ENCODE results near the gene ZNF232.
"Not testable (repeated sequence)": the region's sequence is repeated elsewhere in the genome, so short reads cannot be mapped to it uniquely, and the experiment has no call there.

Gene ZNF232

GRCh38 chr17:5122586-5123342, 11.1 kb upstream of the ZNF232 start:
- no peak for TF ChIP-seq BHLHE40 (IDR thresholded peaks at IDR 0.05; ENCODE audit: borderline replicate concordance)
- TF ChIP-seq L3MBTL2 (conservative IDR thresholded peaks at IDR 0.05) = no peak
- no peak for TF ChIP-seq FOXK2 (IDR thresholded peaks at IDR 0.05)
- TF ChIP-seq ELF4 (IDR thresholded peaks at IDR 0.05) = no peak
- TF ChIP-seq TARDBP (IDR thresholded peaks at IDR 0.05) = no peak
- no peak for TF ChIP-seq SUZ12 (IDR thresholded peaks at IDR 0.05)
- no peak for TF ChIP-seq FOXM1 (IDR thresholded peaks at IDR 0.05; ENCODE audit: borderline replicate concordance)
- ChIA-PET POLR2A (no interaction called here), CTCF (no interaction called here)
- DNase-seq (ENCODE audit: extremely low spot score) = no peak

GRCh38 chr17:5122056-5122455, 10.4 kb upstream of the ZNF232 start:
- POLR2A ChIA-PET; CTCF ChIA-PET; DNase-seq (ENCODE audit: extremely low spot score): not testable (repeated sequence)

DNA sequence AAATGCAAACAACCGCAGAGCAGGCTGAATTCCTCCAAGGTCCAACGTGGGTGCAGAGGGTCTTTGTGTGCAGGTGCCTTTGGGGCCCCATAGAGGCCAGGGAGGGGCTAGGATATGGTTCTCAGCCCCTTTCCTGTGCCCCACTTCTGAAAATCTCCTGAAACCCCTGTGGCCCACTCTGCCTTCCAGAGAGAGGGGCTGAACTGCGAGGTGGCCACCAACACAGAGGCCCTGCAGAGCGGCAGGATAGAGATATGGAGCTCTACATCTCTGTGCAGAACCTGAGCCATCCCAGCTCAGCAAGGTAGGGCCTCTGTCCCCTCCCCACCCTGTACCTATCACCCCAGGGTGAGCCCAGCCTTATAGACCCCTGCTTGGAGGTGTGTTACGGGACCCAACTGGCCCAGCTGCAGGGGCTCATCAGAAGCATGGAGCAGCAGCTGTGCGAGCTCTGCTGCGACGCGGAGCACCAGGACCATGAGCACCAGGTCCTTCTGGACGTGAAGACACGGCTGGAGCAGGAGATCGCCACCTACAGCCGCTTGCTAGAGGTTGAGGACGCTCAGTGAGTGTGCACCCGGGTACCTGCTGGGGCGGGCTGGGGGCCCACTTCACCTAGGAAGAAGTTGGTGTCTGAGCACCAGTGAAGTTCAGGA, 9.6 kb upstream of the ZNF232 start:
- DNase-seq (ENCODE audit: extremely low spot score) = no peak
- TF ChIP-seq NFRKB (IDR thresholded peaks at IDR 0.05) = no peak
- no peak for TF ChIP-seq HDGF (IDR thresholded peaks at IDR 0.05; ENCODE audit: borderline replicate concordance)
- no peak for TF ChIP-seq ELF4 (IDR thresholded peaks at IDR 0.05)
- TF ChIP-seq LEF1 (IDR thresholded peaks at IDR 0.05; ENCODE audit: borderline replicate concordance) = no peak
- TF ChIP-seq FOXA1 (IDR thresholded peaks at IDR 0.05) = no peak
- no peak for TF ChIP-seq FOXM1 (IDR thresholded peaks at IDR 0.05; ENCODE audit: borderline replicate concordance)
- POLR2A ChIA-PET = no interaction called here
- CTCF ChIA-PET = no interaction called here

DNA sequence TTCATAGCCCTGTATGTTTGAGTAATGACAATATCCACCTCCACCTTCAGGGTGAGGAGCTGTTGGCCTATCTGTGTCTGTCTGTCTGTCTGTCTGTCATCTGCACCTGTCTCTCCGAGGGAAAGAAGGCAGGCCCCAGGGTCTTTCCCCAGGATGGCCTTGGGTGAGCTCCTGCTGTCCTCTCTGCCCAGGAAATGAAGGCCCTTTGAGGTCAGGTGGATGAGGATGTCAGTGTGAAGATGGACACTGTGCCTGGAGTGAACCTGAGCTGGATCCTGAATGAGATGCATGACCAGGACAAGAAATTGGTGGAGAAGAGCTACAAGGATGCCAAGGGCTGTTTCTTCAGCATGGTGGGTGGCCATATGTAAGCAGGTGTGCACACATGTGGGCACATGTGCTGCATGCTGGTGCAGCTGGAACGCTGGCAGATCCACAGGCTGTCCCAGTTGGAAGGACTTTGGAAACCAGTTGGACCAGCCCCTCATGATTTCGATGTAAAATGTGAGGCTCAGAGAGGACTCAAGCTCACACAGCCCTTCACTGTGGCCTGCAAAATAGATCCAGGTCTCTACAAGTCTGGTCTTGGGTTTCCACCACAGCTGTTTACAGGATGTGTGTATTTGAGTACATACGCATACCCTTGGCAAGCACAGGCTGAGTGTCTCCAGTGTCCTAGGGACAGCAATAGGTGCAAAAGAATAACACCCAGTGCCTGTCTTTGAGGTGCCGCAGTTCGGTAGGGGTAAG, 8.9 kb upstream of the ZNF232 start:
- CTCF ChIA-PET = not testable (repeated sequence)

DNA sequence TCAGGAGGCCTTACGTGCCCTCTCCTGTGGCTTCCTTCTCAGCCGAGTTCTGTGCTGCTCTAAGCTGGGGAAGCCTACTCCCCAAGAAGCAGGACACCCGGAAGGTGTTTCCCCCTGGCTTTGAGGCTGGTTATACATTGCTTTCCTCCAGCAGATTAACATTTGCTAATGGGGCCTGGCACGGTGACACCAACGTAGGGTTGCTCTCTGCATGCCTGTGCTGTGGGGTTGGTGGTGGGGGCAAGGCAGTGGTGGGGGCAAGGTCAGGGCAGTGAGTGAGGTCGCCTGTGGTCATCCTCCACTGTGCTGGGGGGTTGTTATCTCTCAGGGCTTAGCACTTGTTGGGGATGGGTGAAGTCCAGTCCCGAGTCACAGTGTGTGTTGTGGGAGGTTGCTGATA, 8.4 kb upstream of the ZNF232 start:
- no peak for DNase-seq (ENCODE audit: extremely low spot score)
- POLR2A ChIA-PET = no interaction called here
- CTCF ChIA-PET = no interaction called here
- TF ChIP-seq SUZ12 (IDR thresholded peaks at IDR 0.05) = no peak
- TF ChIP-seq BHLHE40 (IDR thresholded peaks at IDR 0.05; ENCODE audit: borderline replicate concordance) = no peak
- no peak for TF ChIP-seq ELF4 (IDR thresholded peaks at IDR 0.05)
- TF ChIP-seq, protein P1, sequence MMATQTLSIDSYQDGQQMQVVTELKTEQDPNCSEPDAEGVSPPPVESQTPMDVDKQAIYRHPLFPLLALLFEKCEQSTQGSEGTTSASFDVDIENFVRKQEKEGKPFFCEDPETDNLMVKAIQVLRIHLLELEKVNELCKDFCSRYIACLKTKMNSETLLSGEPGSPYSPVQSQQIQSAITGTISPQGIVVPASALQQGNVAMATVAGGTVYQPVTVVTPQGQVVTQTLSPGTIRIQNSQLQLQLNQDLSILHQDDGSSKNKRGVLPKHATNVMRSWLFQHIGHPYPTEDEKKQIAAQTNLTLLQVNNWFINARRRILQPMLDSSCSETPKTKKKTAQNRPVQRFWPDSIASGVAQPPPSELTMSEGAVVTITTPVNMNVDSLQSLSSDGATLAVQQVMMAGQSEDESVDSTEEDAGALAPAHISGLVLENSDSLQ (IDR thresholded peaks at IDR 0.05) = no peak
- TF ChIP-seq FOXM1 (IDR thresholded peaks at IDR 0.05; ENCODE audit: borderline replicate concordance) = no peak
- no peak for TF ChIP-seq LEF1 (IDR thresholded peaks at IDR 0.05; ENCODE audit: borderline replicate concordance)
- TF ChIP-seq FOXK2 (IDR thresholded peaks at IDR 0.05) = no peak
- no peak for TF ChIP-seq ZNF384 (IDR thresholded peaks at IDR 0.05)
- no peak for TF ChIP-seq TARDBP (IDR thresholded peaks at IDR 0.05)
- TF ChIP-seq FOXA1 (IDR thresholded peaks at IDR 0.05) = no peak
- no peak for TF ChIP-seq ARNT (IDR thresholded peaks at IDR 0.05)
- TF ChIP-seq SP1 (IDR thresholded peaks at IDR 0.05) = no peak

More for the DNA sequence above, 8.9 kb upstream of the ZNF232 start:
- POLR2A ChIA-PET; DNase-seq (ENCODE audit: extremely low spot score): not testable (repeated sequence)

DNA sequence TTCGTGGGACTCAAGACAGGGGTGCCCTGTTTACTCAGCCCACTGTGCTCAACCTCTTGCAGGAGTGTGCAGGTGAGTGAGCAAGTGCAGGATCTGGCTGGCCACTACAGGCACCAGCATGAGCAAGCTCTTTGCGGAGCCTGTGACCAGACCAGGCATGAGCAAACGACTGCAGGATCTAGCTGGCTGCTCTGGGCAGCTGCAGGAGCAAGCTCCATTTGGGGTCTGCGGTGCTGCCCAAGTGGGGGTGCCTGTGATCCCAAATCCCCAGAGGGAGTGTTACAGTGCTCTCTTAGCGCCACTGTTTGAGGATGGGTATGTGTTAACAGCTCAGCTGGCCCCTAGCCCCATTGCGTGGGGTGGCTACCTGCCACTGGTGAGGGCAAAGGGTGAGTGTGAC, 6.5 kb upstream of the ZNF232 start:
- no peak for TF ChIP-seq SUZ12 (IDR thresholded peaks at IDR 0.05)
- TF ChIP-seq L3MBTL2 (conservative IDR thresholded peaks at IDR 0.05) = no peak
- TF ChIP-seq LEF1 (IDR thresholded peaks at IDR 0.05; ENCODE audit: borderline replicate concordance) = no peak
- TF ChIP-seq, protein P1 (IDR thresholded peaks at IDR 0.05) = no peak
- TF ChIP-seq HDGF (IDR thresholded peaks at IDR 0.05; ENCODE audit: borderline replicate concordance) = no peak
- TF ChIP-seq ARNT (IDR thresholded peaks at IDR 0.05) = no peak
- no peak for TF ChIP-seq SP1 (IDR thresholded peaks at IDR 0.05)
- TF ChIP-seq FOXM1 (IDR thresholded peaks at IDR 0.05; ENCODE audit: borderline replicate concordance) = no peak
- DNase-seq (ENCODE audit: extremely low spot score) = no peak
- ChIA-PET POLR2A (no interaction called here), CTCF (no interaction called here)

- POLR2A ChIA-PET = no interaction called here
- CTCF ChIA-PET = no interaction called here
- DNase-seq (ENCODE audit: extremely low spot score) = no peak
- TF ChIP-seq FOXK2 (IDR thresholded peaks at IDR 0.05) (no peak), ZNF384 (IDR thresholded peaks at IDR 0.05) (no peak), SP1 (IDR thresholded peaks at IDR 0.05) (no peak), ARNT (IDR thresholded peaks at IDR 0.05) (no peak), L3MBTL2 (conservative IDR thresholded peaks at IDR 0.05) (no peak), CTBP1 (IDR thresholded peaks at IDR 0.05; ENCODE audit: borderline replicate concordance) (no peak)
These were observed 4.3 kb upstream of the ZNF232 start, which contains the start of gene USP6 for GRCh38 chr17:5115673-5116651. Gene USP6 (plus strand): TSS chr17:5116032. CDS start chr17:5130368, 14,336 bp downstream.
